ENCODE data around the gene ZNF335. TPM values are rescaled to one million over a fixed set of nuclear protein-coding genes. Genes with fewer than 3 reads are reported as not detected.

ZNF335 gene
- total RNA-seq, 2 donors from 2014 or later = 21.4 to 43.4 TPM

DNA sequence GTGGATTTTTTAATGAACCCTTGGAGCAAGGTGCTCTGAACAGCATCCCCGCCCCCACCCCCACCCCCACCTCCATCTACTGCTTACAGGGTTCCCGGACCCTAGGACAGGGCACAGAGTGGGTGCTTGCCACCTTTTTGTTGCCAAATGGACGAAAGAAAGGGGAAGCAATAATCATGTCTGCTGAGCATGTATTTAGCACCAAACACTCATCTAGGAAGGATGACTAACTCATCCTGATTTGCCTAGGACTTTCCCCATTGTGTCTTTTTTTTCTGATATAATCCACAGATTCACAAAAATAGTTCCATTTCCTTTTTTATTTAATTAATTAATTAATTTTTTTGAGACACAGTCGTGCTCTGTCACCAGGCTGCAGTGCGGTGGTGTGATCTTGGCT lies 58.9 kb downstream of the ZNF335 start:
- Histone ChIP-seq H3K27me3 (replicated peaks; ENCODE audit: insufficient read depth) (no peaks in the 10 kb centered on the region), H3K4me3 (no peak overlapping the region), H3K4me1 (replicated peaks) (no peaks in the 10 kb centered on the region), H3K9me3 (no peaks in the 10 kb centered on the region), H3K27ac (no peak overlapping the region), H3K36me3 (no peaks in the 10 kb centered on the region)
- 53% methylated on average over 5 of the region's 5 CpGs for WGBS
- TF ChIP-seq POLR2A (IDR thresholded peaks at IDR 0.05) = no peak
- TF ChIP-seq, protein P1, sequence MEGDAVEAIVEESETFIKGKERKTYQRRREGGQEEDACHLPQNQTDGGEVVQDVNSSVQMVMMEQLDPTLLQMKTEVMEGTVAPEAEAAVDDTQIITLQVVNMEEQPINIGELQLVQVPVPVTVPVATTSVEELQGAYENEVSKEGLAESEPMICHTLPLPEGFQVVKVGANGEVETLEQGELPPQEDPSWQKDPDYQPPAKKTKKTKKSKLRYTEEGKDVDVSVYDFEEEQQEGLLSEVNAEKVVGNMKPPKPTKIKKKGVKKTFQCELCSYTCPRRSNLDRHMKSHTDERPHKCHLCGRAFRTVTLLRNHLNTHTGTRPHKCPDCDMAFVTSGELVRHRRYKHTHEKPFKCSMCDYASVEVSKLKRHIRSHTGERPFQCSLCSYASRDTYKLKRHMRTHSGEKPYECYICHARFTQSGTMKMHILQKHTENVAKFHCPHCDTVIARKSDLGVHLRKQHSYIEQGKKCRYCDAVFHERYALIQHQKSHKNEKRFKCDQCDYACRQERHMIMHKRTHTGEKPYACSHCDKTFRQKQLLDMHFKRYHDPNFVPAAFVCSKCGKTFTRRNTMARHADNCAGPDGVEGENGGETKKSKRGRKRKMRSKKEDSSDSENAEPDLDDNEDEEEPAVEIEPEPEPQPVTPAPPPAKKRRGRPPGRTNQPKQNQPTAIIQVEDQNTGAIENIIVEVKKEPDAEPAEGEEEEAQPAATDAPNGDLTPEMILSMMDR (IDR thresholded peaks at IDR 0.05) = no peak
- no peak for TF ChIP-seq POLR2AphosphoS5 (IDR thresholded peaks at IDR 0.05)
- intact Hi-C loops (cut with DNase I) = no loop called here
- no peak for DNase-seq (ENCODE audit: low spot score)

DNA sequence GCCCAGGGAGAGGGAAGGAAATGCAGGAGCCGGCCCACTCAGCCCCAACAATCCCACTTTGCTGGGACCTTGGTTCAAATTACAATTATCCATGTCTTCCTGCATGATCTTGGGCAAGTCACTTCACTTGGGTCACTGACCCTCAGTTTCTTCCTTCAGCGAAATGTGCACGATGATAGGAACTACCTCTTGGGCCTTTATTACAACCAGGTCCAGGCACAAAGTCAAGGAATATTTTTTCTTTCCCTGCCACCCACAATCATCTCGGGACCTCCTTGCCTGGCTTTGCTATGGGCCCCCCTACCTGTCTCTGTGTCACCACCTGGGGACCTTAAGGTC lies 59.7 kb downstream of the ZNF335 start:
- intact Hi-C loops (cut with DNase I) = no loop called here
- 8% methylated on average over 4 of the region's 4 CpGs for whole genome bisulfite sequencing
- H3K4me3 ChIP-seq = peak overlapping the region; percentile 29 to 32
- peak overlapping the region in 1 of 2 donors; percentile 65 for H3K27ac ChIP-seq
- no peak for DNase-seq (ENCODE audit: low spot score)
- TF ChIP-seq, protein P1 (IDR thresholded peaks at IDR 0.05) = no peak
- no peak for TF ChIP-seq POLR2AphosphoS5 (IDR thresholded peaks at IDR 0.05)
- TF ChIP-seq POLR2A (IDR thresholded peaks at IDR 0.05) = no peak
- H3K9me3 ChIP-seq = no peaks in the 10 kb centered on the region
- H3K36me3 ChIP-seq = no peaks in the 10 kb centered on the region
- H3K27me3 ChIP-seq (replicated peaks; ENCODE audit: insufficient read depth) = no peaks in the 10 kb centered on the region
- no peaks in the 10 kb centered on the region for H3K4me1 ChIP-seq (replicated peaks)

DNA sequence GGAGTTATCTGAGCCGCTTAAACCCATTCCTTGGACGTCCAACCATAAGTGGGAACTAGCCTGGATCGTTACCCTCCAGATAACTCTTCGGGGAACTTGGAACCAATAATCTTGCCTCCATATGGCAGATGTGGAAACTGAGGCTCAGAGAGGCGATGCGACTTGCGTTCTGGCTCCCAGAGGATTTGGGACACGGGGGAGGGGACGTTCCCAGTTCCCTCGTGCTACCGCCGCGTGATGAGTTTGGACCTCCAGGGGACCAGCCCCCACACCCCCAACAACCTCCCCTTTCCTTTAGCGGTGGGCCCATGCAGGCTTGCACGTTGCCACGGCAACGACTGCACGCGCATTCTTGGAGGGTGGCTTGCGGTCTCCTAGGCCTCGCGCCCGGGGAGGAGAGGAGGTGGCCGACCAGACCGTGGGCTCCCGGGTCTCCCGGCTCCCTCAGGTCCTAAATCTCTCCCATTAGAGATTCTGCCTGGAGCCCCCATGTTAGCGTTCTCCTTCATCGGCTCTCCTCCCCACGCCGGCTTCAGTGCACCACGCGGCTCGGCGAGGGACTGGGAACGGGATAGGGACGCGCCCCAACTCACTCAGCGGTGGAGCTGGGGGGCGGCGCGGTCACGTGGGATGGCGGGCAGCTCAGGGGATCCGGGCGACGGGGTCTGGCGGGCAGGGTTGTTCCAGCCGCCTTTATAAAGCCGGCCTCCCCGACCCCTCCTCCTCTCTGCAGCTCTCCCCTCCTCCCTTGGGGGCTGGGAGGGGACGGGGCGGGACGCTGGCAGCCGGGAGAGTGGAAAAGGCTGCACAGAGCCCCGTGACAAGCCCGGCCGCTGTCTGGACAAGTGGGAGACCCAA lies 60.3 kb downstream of the ZNF335 start, which contains the start of gene PLTP:
Gene PLTP, minus strand, starts transcription at position 670 of the 858 bp plus-strand sequence. CDS start 703 bp downstream, outside the sequence.
- Histone ChIP-seq H3K4me1 (replicated peaks) (no peaks in the 10 kb centered on the region), H3K4me3 (peak within 1 kb of the TSS; percentile 29 to 32), H3K27me3 (replicated peaks; ENCODE audit: insufficient read depth) (no peaks in the 10 kb centered on the region), H3K9me3 (no peaks in the 10 kb centered on the region), H3K36me3 (no peaks in the 10 kb centered on the region), H3K27ac (peak within 1 kb of the TSS; percentile 60 to 65)
- TF ChIP-seq, protein P1 (IDR thresholded peaks at IDR 0.05) = no peak
- TF ChIP-seq POLR2A (IDR thresholded peaks at IDR 0.05) = peak; percentile 50
- intact Hi-C loops (cut with DNase I) = loop anchor here (2.0 kb wide), 1 partner anchor 61 kb away; the partner anchor contains the start of gene ZNF335
- 3% methylated on average over 42 of the region's 58 CpGs for WGBS
- DNase-seq (ENCODE audit: low spot score) = peak; percentile 29

GRCh38 chr20:45910670-45911485 lies 61.1 kb downstream of the ZNF335 start:
- 4% methylated on average over 43 of the region's 43 CpGs for WGBS
- Histone ChIP-seq H3K9me3 (no peaks in the 10 kb centered on the region), H3K4me1 (replicated peaks) (no peaks in the 10 kb centered on the region), H3K4me3 (peak overlapping the region; percentile 29 to 32), H3K27me3 (replicated peaks; ENCODE audit: insufficient read depth) (no peaks in the 10 kb centered on the region), H3K36me3 (no peaks in the 10 kb centered on the region), H3K27ac (peak overlapping the region; percentile 60 to 65)
- peak; percentile 92 for DNase-seq (ENCODE audit: low spot score)
- peak; percentile 68 for TF ChIP-seq POLR2A (IDR thresholded peaks at IDR 0.05)
- TF ChIP-seq, protein P1 (IDR thresholded peaks at IDR 0.05) = no peak
- peak; percentile 78 for TF ChIP-seq POLR2AphosphoS5 (IDR thresholded peaks at IDR 0.05)
- intact Hi-C loops (cut with DNase I) = loop anchor here (2.0 kb wide), 1 partner anchor 62 kb away; the partner anchor contains the start of gene ZNF335
